IPS-11a (cell line): ENCODE measurements around the gene ABLIM3.
"Not testable (repeated sequence)": the region's sequence is repeated elsewhere in the genome, so short reads cannot be mapped to it uniquely, and the experiment has no call there.

Source experiments
- H3K4me3 ChIP-seq: one replicate; pipeline ENCODE4 v1.5.1; 2013; ENCODE audit warnings: low read depth, low read length, control low read depth

Gene ABLIM3

DNA sequence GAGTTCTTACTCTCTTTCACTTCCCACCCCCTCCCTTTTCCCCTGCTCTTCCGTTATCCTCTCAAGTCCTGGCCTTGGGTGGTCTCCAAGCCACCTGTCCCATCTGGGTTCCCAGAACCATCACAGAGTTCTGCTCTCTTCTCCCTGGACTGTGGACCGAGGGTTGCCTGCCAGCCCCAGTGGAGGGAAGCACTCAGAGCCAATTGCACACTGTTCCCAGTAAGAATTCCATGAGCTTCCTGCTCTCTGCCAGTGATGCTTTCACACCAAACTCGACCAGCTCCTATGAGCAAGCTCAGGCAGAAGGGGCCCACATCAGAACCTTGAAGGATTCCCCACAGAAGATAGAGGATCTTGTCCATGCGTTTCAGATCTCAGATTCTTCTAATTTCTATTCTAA is 110.3 kb downstream of the ABLIM3 start:
- H3K4me3 ChIP-seq, result no peak overlapping the region

DNA sequence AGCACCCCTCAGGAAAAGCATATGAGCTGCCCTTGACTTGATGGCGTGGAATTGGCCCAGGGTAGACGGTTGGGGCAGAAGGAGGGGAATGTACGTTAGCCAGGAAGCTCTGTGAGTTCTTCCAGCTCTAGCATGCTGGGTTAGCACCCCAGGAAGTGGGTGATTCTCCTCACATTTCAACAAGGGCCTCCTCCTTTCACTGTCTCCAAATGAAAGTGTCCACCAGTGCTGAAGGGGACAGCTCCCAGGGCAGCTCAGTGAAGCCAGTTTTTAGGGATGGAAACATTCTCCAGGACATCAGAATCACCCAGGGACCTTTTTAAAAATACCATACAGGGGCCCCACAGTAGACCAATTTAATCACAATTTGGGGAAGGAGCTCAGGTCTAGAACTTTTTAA is 113.2 kb downstream of the ABLIM3 start:
- no peak overlapping the region for H3K4me3 ChIP-seq

DNA sequence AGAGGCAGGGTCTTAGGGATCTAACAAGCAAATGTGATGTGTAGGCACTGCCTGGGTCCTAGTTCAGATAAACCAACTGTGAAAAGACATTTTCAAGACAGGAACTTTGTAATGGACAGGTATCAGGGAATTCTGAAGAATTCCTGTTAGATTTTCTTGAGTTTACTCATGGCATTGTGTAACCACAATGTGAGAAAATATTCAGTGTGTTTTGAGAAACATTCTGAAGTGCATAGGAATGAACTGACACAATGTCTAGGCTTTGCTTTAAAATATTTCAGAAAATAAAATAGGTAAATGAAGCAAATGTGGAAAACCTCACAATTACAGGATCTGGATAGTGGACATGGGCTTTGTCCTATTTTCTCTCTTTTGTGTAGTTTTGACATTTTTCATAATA is 115.2 kb downstream of the ABLIM3 start:
- no peak overlapping the region for H3K4me3 ChIP-seq

DNA sequence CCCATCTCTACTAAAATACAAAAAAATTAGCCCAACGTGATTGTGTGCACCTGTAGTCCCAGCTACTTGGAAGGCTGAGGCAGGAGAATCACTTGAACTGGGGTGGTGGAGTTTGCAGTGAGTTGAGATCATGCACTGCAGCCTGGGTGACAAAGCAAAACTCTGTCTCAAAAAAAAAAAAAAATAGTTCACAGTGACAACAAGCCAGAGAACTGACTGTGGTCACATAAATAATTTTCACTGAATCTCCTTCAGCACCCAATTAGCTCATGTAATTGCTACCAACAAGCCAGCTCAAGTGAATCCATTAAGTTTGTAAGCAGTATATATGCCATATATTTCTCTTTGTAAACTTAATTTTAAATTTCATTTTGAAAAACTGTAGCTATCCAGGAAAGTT is 115.8 kb downstream of the ABLIM3 start:
- H3K4me3 ChIP-seq, result no peak overlapping the region

DNA sequence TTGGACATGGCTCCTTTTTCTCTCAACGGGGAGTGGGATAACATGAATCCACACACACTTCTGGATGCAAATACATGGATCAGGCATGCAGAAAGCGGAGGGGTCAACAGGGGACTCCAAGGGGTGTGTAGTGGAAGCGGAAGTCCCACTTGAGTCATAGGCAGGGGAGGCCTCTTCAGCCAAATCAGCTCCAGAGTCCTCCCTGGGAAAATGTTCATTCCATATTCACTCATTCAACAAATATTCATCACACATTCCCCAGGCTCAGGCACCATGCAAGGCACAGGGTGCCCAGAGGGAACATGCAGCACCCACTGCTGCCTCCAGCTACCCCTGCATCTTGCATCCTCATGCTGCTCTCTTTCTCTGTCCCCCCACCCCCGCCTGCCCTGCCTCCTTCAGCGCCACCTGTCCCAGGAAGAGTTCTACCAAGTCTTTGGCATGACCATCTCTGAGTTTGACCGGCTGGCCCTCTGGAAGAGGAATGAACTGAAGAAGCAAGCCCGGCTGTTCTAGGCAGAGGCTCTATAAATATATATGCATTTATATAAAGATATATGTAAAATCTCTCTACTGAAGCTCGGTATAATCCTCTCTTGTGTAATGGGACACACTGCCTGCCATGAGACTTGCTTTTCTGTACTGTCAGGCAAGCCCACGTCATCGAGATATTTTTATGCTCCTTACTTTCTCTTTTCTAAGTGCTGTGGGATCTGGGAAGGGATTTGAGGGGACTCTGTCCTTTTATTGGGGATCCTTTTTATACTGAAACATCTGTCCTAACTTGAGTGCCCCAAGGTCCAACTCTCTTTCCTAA is 116.8 kb downstream of the ABLIM3 start:
- H3K4me3 ChIP-seq, result no peak overlapping the region

DNA sequence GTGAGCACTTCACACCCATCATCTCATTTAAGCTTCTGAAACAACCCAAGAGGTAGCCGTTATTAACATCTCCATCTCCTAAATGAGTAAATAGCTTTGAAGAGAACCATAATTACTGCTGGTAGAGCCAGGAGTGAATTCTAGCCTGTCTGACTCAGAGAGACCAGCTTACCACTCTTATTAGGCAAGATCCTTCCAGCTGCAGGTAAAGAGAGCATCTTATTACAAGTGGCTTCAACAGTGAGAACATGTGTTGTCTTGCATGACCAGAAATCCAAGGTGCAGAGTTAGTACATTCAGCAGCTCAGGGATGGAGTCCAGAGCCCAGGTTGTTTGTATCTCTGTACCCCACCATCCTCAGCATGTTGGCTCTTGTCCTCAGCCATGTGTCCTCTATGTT is 119.5 kb downstream of the ABLIM3 start:
- no peak overlapping the region for H3K4me3 ChIP-seq

DNA sequence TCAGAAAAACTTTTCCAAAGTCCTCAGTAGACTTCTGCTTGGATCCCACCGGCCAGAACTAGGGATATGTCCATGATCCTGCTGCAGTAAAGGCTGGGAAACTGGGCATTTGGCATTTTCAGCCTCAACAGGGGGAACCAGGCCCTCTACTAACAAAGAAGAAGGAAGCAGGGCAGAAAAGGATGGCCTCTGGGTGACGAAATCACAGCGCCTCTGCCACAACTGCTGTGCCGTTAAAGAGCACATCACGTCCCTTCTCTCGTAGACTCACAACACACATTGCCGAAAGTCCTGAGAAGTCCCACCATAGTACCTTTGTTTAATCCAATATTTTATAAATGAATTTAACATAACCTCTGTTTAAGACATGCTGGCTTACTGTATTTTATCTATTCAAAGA is 120.0 kb downstream of the ABLIM3 start:
- H3K4me3 ChIP-seq, result no peak overlapping the region

DNA sequence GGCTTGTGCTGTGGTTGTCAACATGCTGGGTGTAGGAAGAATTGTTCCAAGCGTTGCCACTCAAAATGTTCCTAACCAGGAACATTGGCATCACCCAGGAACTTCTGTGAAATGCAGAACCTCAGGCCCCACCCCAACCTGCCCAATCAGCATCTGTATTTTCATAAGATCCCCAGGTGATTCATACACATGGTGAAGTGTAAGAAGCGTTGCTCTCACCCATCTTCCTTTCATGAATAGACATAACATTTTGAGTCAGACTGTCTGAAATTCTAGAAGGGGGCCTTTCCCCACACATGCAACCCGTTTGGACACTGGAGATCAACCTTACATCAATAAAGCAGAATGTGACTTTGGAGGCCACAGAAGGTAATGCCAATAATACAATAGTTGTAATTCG is 121.0 kb downstream of the ABLIM3 start:
- no peak overlapping the region for H3K4me3 ChIP-seq

DNA sequence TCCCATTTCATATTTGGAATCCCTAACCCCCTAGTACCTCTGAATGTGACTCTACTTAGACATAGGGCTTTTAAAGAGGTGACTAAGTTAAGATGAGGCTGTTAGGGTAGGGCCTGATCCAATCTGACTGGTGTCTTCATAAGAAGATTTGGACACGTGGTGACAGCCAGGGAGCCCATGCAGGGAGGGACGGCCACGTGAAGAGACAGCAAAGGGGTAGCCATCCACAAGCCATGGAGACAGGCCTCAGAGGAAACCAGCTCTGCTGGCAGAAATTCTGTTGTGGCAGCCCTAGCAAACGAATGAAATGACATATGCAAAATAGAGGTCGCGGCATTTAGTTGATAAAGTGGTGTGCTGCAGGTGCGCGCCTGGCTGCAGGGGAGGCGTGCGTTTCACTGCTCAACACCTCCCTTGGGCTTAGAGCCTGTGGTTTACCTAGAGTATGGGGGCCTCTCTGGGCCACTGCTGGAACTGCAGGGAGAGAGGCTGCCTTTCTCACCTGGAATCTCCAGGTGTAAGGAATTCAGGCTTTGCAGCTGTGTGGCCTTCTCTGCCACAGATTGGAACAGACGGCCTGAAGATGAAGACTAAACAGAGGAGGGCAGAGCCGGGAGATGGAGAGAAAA is 123.3 kb downstream of the ABLIM3 start:
- H3K4me3 ChIP-seq, result no peak overlapping the region

DNA sequence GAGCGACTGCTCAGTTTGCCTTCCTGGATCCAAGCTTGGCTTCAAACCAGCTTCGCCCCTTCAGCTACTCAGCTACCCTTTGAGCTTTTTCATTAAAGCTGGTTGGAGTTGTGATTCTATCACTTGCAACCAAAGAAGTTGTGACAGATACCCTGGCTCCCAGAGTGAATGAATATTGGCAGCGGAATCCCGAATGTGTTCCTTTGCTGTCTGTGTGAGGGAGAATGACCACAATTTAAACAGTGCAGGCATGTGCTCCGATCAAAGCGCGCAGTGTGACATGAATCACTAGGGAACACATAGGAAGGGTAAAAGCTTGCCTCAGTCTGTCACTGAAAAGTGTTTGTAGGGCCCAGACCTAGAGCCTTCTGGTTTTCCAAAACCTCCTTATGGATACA is 123.8 kb downstream of the ABLIM3 start:
- no peak overlapping the region for H3K4me3 ChIP-seq

DNA sequence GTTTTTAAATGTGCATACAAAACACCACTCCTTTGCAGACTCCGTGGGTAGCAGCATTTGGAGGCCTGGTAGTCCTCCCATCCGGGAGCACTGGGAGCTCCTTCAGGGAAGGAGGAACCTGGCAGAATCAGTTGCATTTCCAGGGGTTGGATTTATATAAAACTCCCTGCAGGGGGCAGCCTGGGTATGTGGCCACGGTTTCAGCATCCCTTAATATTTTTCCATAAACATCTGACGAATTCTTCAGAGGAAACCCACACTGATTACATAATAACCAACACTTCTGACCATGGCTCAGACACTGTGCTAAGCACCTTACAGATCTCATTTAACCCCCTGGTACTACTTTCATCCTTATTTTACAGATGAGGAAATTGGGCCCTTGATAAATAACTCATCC is 124.3 kb downstream of the ABLIM3 start:
- no peak overlapping the region for H3K4me3 ChIP-seq

DNA sequence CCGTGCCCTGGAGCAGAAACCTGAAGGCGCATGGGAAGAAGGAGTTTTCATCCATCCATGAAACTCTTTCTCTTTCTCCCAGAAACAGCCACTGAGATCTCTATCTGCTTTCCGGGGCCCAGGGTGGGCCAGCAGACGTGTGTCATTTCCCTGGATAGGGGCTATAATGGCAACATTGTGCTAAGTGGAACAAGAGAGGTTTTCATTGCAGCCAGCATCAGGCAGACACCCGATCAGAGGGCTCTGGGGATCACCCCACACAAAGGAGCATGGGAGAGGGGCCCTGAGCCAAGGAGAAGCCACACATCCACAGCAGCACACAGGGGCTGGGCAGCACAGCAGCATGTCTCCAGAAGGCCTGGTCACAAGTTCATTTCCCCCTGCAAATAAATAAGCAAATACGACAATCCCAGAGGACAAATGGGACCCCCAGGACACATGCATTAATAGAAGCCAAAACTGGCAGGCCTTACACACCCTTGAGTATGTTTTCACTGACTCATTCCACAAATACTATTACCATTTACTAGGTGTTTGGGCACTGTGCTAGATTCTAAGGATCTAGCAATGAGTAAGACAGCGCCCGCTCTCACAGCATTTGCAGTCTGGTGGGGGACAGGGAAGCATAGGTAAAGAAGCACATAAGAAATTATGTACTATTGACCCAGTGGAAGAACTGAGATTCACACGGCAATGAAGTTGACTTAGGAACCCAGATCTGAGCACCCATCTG is 126.1 kb downstream of the ABLIM3 start:
- no peak overlapping the region for H3K4me3 ChIP-seq

DNA sequence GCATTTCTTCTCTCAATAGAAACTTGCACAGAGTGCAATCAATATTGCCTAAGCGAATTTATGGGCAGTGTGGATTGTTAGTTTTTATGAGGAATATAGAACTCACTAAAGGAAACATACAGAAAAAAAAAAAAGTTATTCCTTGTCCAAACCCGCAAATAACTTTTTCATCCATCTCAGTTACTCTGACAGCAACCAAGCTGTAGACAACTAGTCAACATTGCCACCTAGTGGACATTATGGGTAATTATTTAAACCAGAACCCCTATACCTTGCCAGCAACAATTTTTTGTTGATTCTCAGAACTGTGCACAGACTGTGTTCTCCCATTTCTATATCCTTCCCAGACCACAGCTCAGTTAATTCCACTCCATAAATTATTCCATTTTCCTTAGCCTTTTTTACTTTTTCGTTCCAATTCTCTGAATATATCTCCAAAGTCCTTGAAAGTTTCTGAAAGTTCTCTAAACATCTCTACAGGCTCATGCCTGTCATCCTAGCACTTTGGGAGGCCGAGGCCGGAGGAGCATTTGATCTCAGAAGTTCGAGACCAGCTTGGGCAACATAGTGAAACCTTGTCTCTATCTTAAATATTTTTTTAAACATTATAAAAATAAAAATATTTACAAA is 127.8 kb downstream of the ABLIM3 start:
- H3K4me3 ChIP-seq, result no peak overlapping the region

DNA sequence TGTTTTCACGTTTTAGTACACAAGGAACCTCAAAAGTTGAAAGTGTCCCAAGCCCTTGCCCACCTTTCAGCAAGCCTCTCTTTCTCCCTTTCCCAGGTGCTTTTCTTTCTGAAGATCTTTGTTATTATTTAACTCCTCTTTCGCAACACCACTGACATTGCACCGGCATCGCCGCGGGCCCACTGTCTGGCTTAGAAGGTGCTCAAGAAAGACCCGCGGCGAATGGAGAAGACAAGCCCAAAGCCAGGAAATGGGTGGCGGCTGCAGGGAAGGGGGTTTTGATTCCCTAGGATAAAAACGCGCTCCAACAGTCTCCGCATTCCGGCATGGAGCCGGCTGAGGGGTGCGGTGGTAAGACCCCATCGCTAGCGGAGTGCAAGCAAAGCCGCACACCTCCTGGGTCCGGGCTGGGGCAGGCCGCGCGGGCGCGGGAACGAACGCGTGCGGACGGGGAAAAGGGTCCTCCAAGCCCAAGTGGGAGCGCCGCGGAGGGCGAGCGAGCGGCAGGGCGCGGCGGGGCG is 130.0 kb downstream of the ABLIM3 start:
- H3K4me3 ChIP-seq, result peak overlapping the region; percentile 67

DNA sequence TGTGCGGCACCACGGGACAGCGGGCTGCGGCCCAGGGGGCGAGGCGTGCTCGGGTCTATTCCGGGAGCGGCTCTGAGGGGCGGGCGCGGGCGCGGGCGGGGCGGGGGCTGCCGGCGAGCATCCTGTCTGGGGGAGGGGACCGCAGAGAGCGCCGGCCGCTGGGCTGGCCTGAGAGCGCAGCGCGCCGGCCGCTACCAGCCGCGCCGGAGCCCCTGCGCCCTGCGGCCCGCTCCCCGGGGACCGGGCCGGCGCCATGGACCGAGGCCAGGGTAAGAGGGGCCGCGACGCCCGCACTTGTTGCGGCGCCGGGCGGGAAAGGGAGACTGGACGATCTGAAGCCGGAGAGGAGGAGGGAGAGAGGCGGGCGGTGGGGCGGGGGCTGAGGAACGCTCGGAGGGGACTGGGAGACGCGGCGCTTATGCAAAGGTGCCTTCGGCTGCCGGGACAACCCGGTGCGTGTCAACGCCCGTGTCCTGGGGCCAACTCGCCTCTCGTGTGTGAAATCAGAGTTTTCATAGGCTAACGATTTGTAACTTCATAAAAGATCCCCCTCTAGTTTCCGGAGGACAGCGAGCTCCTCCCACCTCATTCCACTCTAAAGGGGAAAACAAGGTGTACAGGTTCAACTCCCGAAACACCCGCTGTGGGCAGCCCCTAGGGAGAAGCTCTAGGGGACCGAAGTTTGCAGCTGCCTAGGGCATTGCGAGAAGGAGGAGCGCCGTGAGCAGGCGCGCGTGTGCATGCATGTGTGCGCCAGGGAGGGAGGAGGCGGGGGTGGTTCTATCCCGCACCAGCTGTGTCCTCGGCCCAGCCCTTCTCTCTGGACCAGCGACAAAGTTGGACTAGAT is 130.6 kb downstream of the ABLIM3 start, which contains the start of gene AFAP1L1:
AFAP1L1 (plus strand) TSS at position 144 of the 848 bp plus-strand sequence; CDS start at position 254, 110 bp downstream.
- H3K4me3 ChIP-seq, result peak within 1 kb of the TSS; percentile 67

DNA sequence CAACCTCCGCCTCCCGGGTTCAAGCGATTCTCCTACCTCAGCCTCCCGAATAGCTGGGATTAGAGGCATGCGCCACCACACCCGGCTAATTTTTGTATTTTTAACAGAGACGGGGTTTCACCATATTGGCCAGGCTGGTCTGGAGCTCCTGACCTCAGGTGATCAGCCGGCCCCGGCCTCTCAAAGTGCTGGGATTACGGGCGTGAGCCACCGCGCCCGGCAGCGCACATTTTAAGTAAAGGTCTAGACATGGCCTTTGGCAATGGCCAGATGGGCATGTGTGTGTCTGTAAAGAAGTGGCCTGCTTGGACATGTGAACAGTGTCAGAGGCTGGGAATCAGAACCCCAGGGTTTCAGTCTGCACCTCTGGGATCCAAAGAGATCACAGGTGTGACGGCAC is 131.5 kb downstream of the ABLIM3 start:
- H3K4me3 ChIP-seq, result not testable (repeated sequence)

DNA sequence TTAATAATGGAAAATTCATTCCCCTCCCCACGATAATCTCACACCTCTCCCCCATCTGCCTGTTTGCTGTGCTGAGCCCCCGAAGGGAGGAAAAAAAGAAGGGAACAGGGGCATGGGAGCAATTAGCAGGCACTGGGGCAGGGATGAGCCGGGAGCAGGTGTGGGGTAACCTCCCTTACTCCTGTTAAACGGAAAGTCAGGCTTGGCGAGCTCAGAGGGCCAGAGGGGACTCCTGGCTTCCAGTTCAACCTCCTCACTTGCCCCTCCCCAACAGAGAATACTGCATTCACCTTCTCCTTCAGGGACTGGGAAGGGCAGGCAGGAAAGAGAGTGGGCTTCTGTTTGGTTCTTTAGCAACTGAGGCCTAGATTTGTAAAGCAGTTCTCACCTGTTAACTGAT is 131.9 kb downstream of the ABLIM3 start:
- no peak overlapping the region for H3K4me3 ChIP-seq

DNA sequence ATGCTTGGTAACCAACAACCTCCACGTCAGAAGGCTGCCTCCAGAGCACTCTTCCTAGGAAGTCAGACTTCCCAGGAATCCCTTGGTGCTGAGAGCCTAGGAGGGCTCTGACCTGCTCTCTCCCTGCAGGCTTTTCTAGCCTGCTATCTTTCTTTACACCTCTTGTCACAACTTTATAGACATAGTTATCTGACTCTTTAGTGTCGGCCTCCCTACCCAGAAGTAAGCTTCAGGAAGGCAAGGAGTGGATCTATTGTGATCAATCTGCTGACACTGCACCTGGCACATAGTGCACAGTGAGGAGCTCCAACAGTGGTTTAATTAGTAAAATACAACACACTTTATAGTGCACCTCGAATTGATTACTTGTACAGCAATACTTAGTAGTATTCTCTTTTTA is 132.7 kb downstream of the ABLIM3 start:
- no peak overlapping the region for H3K4me3 ChIP-seq

DNA sequence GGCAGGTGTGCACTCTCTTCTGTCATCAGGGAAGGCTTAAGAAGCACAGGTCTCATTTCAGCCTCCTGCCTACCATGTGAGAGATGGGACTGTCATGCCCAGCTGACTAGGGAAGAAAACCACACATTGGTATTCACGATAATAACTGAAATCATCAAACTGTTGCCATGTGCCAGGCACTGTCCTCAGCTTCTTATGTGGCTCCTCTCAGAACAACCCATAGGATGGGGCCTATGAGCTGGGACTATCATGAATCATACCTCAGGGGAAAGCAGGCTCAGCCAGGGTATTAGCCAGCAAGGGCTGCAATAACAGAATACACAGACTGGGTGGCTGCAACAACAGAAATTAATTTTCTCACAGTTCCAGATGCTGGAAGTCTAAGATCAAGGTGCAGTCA is 133.6 kb downstream of the ABLIM3 start:
- no peak overlapping the region for H3K4me3 ChIP-seq

DNA sequence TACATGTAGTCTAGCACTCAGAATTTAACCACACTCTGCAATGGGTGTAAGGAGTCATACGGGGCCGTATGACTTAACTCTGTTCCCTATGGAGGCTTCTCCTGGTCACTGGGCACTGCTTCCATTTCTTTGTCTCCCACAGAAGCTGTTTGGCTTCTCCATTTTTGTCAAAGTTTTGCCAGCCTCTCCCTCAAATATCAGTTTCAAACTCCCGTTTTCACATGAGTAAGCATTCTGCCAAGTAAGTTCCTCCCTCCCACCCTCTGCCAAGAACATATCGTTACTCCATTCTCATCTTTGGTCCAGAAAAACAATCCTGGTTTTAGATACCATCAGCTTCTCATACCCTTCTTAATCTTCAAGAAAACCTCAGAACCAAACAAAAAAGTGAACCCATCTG is 136.5 kb downstream of the ABLIM3 start:
- H3K4me3 ChIP-seq, result no peak overlapping the region
